Measurements from ENCODE around the gene GRHL1.

GRHL1 gene

GRCh38 chr2:9980520-9980919, 29.0 kb downstream of the GRHL1 start:
- POLR2A ChIA-PET, result no interaction called here
- peak; percentile 52; the same call in 1 of the 2 replicates for TF ChIP-seq ZNF664 (tag by site-specific recombination; IDR thresholded peaks at IDR 0.05)
- TF ChIP-seq ZNF416 (tag by site-specific recombination; IDR thresholded peaks at IDR 0.05), result no peak
- no peak overlapping the region for H3K27ac ChIP-seq (ENCODE audit: extremely low read depth, low read depth, low read length)

GRCh38 chr2:9981655-9982054, 30.2 kb downstream of the GRHL1 start:
- Histone ChIP-seq H3K4me3 (ENCODE audit: low read depth, low read length) (no peak overlapping the region), H3K9me3 (ENCODE audit: control insufficient read depth, insufficient read depth, low read depth, low read length) (no peaks in the 10 kb centered on the region), H3K36me3 (ENCODE audit: control insufficient read depth in 2 of 2, insufficient read depth in 1 of 2, low read length in 2 of 2) (peaks cover 8 to 11% of the 10 kb centered on the region in 2 experiments; a peak in 2 of 3 replicates), H3K27ac (ENCODE audit: extremely low read depth, low read depth, low read length) (no peak overlapping the region), H3K4me1 (ENCODE audit: control insufficient read depth, insufficient read depth, low read length) (peaks cover 3% of the 10 kb centered on the region; the same call in 1 of the 2 replicates)
- ChIA-PET POLR2A (no interaction called here), CTCF (interaction anchor here (1.2 to 1.5 kb wide), 2 partner anchors 10 to 204 kb away, joined by 4 to 6 read pairs; no protein-coding TSS in a partner anchor)
- TF ChIP-seq ZNF24 (tag by site-specific recombination; IDR thresholded peaks at IDR 0.05) (no peak), ZNF585B (tag by site-specific recombination; IDR thresholded peaks at IDR 0.05) (no peak), GLI4 (tag by site-specific recombination; IDR thresholded peaks at IDR 0.05) (no peak), ZBTB7A (tag by site-specific recombination; IDR thresholded peaks at IDR 0.05; ENCODE audit: low read depth) (no peak), ZNF184 (tag by site-specific recombination; IDR thresholded peaks at IDR 0.05) (no peak), ZNF529 (tag by site-specific recombination; IDR thresholded peaks at IDR 0.05; ENCODE audit: insufficient replicate concordance) (no peak), ZNF248 (tag by site-specific recombination; IDR thresholded peaks at IDR 0.05) (no peak), ZNF544 (tag by site-specific recombination; IDR thresholded peaks at IDR 0.05) (no peak), ZBTB17 (tag by site-specific recombination; IDR thresholded peaks at IDR 0.05) (no peak), ZNF600 (tag by site-specific recombination; IDR thresholded peaks at IDR 0.05) (no peak), ZNF223 (tag by site-specific recombination; IDR thresholded peaks at IDR 0.05) (no peak)
- TF ChIP-seq, protein P1, sequence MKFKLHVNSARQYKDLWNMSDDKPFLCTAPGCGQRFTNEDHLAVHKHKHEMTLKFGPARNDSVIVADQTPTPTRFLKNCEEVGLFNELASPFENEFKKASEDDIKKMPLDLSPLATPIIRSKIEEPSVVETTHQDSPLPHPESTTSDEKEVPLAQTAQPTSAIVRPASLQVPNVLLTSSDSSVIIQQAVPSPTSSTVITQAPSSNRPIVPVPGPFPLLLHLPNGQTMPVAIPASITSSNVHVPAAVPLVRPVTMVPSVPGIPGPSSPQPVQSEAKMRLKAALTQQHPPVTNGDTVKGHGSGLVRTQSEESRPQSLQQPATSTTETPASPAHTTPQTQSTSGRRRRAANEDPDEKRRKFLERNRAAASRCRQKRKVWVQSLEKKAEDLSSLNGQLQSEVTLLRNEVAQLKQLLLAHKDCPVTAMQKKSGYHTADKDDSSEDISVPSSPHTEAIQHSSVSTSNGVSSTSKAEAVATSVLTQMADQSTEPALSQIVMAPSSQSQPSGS (tag by site-specific recombination; IDR thresholded peaks at IDR 0.05; ENCODE audit: low read depth), result no peak

More at GRCh38 chr2:9980520-9980919, 29.0 kb downstream of the GRHL1 start:
- H3K4me3 ChIP-seq (ENCODE audit: low read depth, low read length), result no peak overlapping the region
- H3K9me3 ChIP-seq (ENCODE audit: control insufficient read depth, insufficient read depth, low read depth, low read length), result no peaks in the 10 kb centered on the region
- CTCF ChIA-PET, result interaction anchor here (1.2 kb wide), 1 partner anchor 203 kb away, joined by 4 read pairs; no protein-coding TSS in a partner anchor
- peaks cover 7 to 13% of the 10 kb centered on the region in 2 experiments; a peak in 2 of 3 replicates for H3K36me3 ChIP-seq (ENCODE audit: control insufficient read depth in 2 of 2, insufficient read depth in 1 of 2, low read length in 2 of 2)
- H3K4me1 ChIP-seq (ENCODE audit: control insufficient read depth, insufficient read depth, low read length), result peaks cover 3% of the 10 kb centered on the region; the same call in 1 of the 2 replicates

- peaks cover 12 to 16% of the 10 kb centered on the region in 2 experiments; a peak in 2 of 3 replicates for H3K36me3 ChIP-seq (ENCODE audit: control insufficient read depth in 2 of 2, insufficient read depth in 1 of 2, low read length in 2 of 2)
- TF ChIP-seq, protein P2, sequence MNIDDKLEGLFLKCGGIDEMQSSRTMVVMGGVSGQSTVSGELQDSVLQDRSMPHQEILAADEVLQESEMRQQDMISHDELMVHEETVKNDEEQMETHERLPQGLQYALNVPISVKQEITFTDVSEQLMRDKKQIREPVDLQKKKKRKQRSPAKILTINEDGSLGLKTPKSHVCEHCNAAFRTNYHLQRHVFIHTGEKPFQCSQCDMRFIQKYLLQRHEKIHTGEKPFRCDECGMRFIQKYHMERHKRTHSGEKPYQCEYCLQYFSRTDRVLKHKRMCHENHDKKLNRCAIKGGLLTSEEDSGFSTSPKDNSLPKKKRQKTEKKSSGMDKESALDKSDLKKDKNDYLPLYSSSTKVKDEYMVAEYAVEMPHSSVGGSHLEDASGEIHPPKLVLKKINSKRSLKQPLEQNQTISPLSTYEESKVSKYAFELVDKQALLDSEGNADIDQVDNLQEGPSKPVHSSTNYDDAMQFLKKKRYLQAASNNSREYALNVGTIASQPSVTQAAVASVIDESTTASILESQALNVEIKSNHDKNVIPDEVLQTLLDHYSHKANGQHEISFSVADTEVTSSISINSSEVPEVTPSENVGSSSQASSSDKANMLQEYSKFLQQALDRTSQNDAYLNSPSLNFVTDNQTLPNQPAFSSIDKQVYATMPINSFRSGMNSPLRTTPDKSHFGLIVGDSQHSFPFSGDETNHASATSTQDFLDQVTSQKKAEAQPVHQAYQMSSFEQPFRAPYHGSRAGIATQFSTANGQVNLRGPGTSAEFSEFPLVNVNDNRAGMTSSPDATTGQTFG (tag by site-specific recombination; IDR thresholded peaks at IDR 0.05; ENCODE audit: borderline replicate concordance), result no peak
- TF ChIP-seq ZNF548 (tag by site-specific recombination; IDR thresholded peaks at IDR 0.05) (no peak), SCRT1 (tag by site-specific recombination; IDR thresholded peaks at IDR 0.05; ENCODE audit: borderline replicate concordance) (no peak)
- ChIA-PET POLR2A (no interaction called here), CTCF (interaction anchor here (1.0 to 5.3 kb wide), 4 partner anchors 10 to 75 kb away, joined by 4 to 66 read pairs (median 6); no protein-coding TSS in a partner anchor)
- no peak overlapping the region for H3K4me3 ChIP-seq (ENCODE audit: low read depth, low read length)
- no peaks in the 10 kb centered on the region for H3K9me3 ChIP-seq (ENCODE audit: control insufficient read depth, insufficient read depth, low read depth, low read length)
- peaks cover 3% of the 10 kb centered on the region; the same call in 1 of the 2 replicates for H3K4me1 ChIP-seq (ENCODE audit: control insufficient read depth, insufficient read depth, low read length)
- no peak overlapping the region for H3K27ac ChIP-seq (ENCODE audit: extremely low read depth, low read depth, low read length)
Observed at GRCh38 chr2:9982248-9982647, 30.8 kb downstream of the GRHL1 start.
